H1 (cell line): ENCODE results near the gene RPTOR. TPM values are rescaled to one million over a fixed set of nuclear protein-coding genes. Genes with fewer than 3 reads are reported as not detected.

ENCODE experiments used
- CTCF ChIA-PET: fragments of 300-600 bp; sonication (Branson Sonifier 250); formaldehyde crosslinking; loops from one replicate; lab custom pipeline; 2021; ENCODE audit not compliant: partially characterized antibody; lab: Charles Lee
- POLR2A ChIA-PET: fragments of 300-600 bp; sonication (Branson Sonifier 250); formaldehyde crosslinking; loops from one replicate; lab custom pipeline; 2021; ENCODE audit warnings: inconsistent platforms; ENCODE audit not compliant: partially characterized antibody; lab: Charles Lee
- DNase-seq, 2 experiments: peaks; one replicate each; pipeline versions ENCODE4 v3.0.0 to v3.0.0-alpha.2; 2010 to 2022; ENCODE audit warnings: low spot score in 2 of 2, low read depth in 1 of 2, mixed read lengths in 1 of 2
- FAIRE-seq: peaks from 2 replicates; lab custom pipeline; 2011; peaks lifted over from hg19 to GRCh38; lab: Jason Lieb, UNC
- H2AFZ ChIP-seq: 2 replicates; pipeline ENCODE4 v1.8.1; 2012; ENCODE audit warnings: low read length, inconsistent platforms
- H2AK5ac ChIP-seq: 2 replicates; pipeline ENCODE4 v1.6.1; 2013; ENCODE audit warnings: low read depth, low read length
- H2BK120ac ChIP-seq: replicated peaks from 2 replicates; pipeline ENCODE3; 2013; ENCODE audit warnings: low read depth, low read length, inconsistent platforms
- H2BK12ac ChIP-seq: 2 replicates; pipeline ENCODE4 v1.6.1; 2013; ENCODE audit warnings: low read depth, low read length
- H2BK15ac ChIP-seq: 2 replicates; pipeline ENCODE4 v1.6.1; 2013; ENCODE audit warnings: low read length
- H2BK20ac ChIP-seq: 2 replicates; pipeline ENCODE4 v1.6.1; 2013; ENCODE audit warnings: low read length
- H2BK5ac ChIP-seq: 2 replicates; pipeline ENCODE4 v1.6.1; 2013; ENCODE audit warnings: low read depth, low read length
- H3K14ac ChIP-seq: 2 replicates; pipeline ENCODE4 v1.6.1; 2013; ENCODE audit warnings: inconsistent platforms; ENCODE audit not compliant: insufficient read length
- H3K18ac ChIP-seq: 2 replicates; pipeline ENCODE4 v1.6.1; 2013; ENCODE audit warnings: low read length; ENCODE audit errors: extremely low read depth
- H3K23ac ChIP-seq: 2 replicates; pipeline ENCODE4 v1.6.1; 2013; ENCODE audit warnings: inconsistent platforms; ENCODE audit not compliant: insufficient read length
- H3K23me2 ChIP-seq: 2 replicates; pipeline ENCODE4 v1.6.1; 2013; ENCODE audit warnings: low read depth, low read length
- H3K27ac ChIP-seq: 2 replicates; pipeline ENCODE4 v1.6.1; 2011; ENCODE audit warnings: low read depth, low read length, inconsistent platforms
- H3K27me3 ChIP-seq, 4 experiments: replicated peaks in 1 of 4; 1 replicate in 1 of 4; 2 replicates in 3 of 4; pipeline versions ENCODE4 v1.6.1 to v1.8.1; 2011 to 2013; ENCODE audit warnings: low read length in 3 of 4, mild to moderate bottlenecking in 3 of 4, inconsistent platforms in 2 of 4, mixed read lengths in 2 of 4, moderate library complexity in 1 of 4; ENCODE audit not compliant: control insufficient read depth in 3 of 4, insufficient read depth in 3 of 4; ENCODE audit errors: extremely low read depth in 1 of 4
- H3K36me3 ChIP-seq, 4 experiments: 2 replicates each; pipeline versions ENCODE4 v1.6.1 to v1.8.1; 2011 to 2013; ENCODE audit warnings: mild to moderate bottlenecking in 4 of 4, low read length in 3 of 4, moderate library complexity in 2 of 4, control low read depth in 1 of 4, inconsistent platforms in 1 of 4; ENCODE audit not compliant: insufficient read depth in 4 of 4, control insufficient read depth in 2 of 4
- H3K4ac ChIP-seq: replicated peaks from 2 replicates; pipeline ENCODE3; 2013; ENCODE audit warnings: low read length, low read depth, mixed read lengths, inconsistent platforms; ENCODE audit not compliant: insufficient read length
- H3K4me1 ChIP-seq, 4 experiments: replicated peaks in 1 of 4; 1 replicate in 1 of 4; 2 replicates in 3 of 4; pipeline versions ENCODE4 v1.6.1 to v1.8.1; 2011 to 2013; ENCODE audit warnings: low read length in 3 of 4, inconsistent platforms in 2 of 4, mixed read lengths in 1 of 4; ENCODE audit not compliant: insufficient read depth in 4 of 4, control insufficient read depth in 3 of 4
- H3K4me2 ChIP-seq, 2 experiments: 2 replicates each; pipeline versions ENCODE4 v1.6.1 to v1.8.1; 2011 to 2013; ENCODE audit warnings: low read depth in 2 of 2, low read length in 2 of 2, control low read depth in 1 of 2, inconsistent platforms in 1 of 2, mild to moderate bottlenecking in 1 of 2; ENCODE audit not compliant: insufficient read depth in 1 of 2
- H3K4me3 ChIP-seq, 4 experiments: fragments of 200-600, 300-600 bp in 1 of 4; sonication (generic), shearing (Covaris generic), sonication (Bioruptor Twin) in 1 of 4; 2 replicates each; pipeline versions ENCODE4 v1.5.1 to v1.8.1; 2011 to 2016; ENCODE audit warnings: low read length in 4 of 4, low read depth in 3 of 4, control low read depth in 2 of 4, inconsistent platforms in 2 of 4, mild to moderate bottlenecking in 2 of 4, mixed read lengths in 1 of 4, moderate library complexity in 1 of 4; ENCODE audit not compliant: insufficient read depth in 2 of 4; ENCODE audit errors: extremely low read depth in 1 of 4
- H3K56ac ChIP-seq: replicated peaks from 2 replicates; pipeline ENCODE3; 2013; ENCODE audit warnings: low read depth, mild to moderate bottlenecking, mixed read lengths, low read length, inconsistent platforms; ENCODE audit not compliant: insufficient read length
- H3K79me1 ChIP-seq: 2 replicates; pipeline ENCODE4 v1.6.1; 2013; ENCODE audit warnings: low read depth, low read length, control low read depth
- H3K79me2 ChIP-seq, 2 experiments: 2 replicates each; pipeline versions ENCODE4 v1.6.1 to v1.8.1; 2012 to 2013; ENCODE audit warnings: low read length in 2 of 2, mild to moderate bottlenecking in 2 of 2, inconsistent platforms in 1 of 2; ENCODE audit not compliant: insufficient read depth in 2 of 2, control insufficient read depth in 1 of 2
- H3K9ac ChIP-seq, 4 experiments: replicated peaks in 1 of 4; 1 replicate in 1 of 4; 2 replicates in 3 of 4; pipeline versions ENCODE4 v1.6.1 to v1.8.1; 2011 to 2013; ENCODE audit warnings: low read depth in 3 of 4, low read length in 3 of 4, control low read depth in 2 of 4, mild to moderate bottlenecking in 2 of 4, moderate library complexity in 2 of 4, inconsistent platforms in 1 of 4; ENCODE audit errors: extremely low read depth in 1 of 4
- H3K9me3 ChIP-seq, 2 experiments: 2 replicates each; pipeline versions ENCODE4 v1.6.1 to v1.8.1; 2012 to 2013; ENCODE audit warnings: mild to moderate bottlenecking in 2 of 2, moderate library complexity in 2 of 2, control low read depth in 1 of 2, inconsistent platforms in 1 of 2, low read depth in 1 of 2, low read length in 1 of 2, mixed read lengths in 1 of 2; ENCODE audit not compliant: insufficient read depth in 2 of 2
- H4K20me1 ChIP-seq, 2 experiments: replicated peaks in 1 of 2; 2 replicates each; pipeline versions ENCODE3 to v1.8.1; 2011 to 2013; ENCODE audit warnings: inconsistent platforms in 2 of 2, low read length in 2 of 2, mild to moderate bottlenecking in 1 of 2; ENCODE audit not compliant: insufficient read depth in 2 of 2, control insufficient read depth in 1 of 2
- H4K5ac ChIP-seq: 2 replicates; pipeline ENCODE4 v1.6.1; 2013; ENCODE audit warnings: low read length, low read depth, mixed read lengths, inconsistent platforms; ENCODE audit not compliant: insufficient read length
- H4K8ac ChIP-seq: 2 replicates; pipeline ENCODE4 v1.8.0; 2013; ENCODE audit warnings: mild to moderate bottlenecking, moderate library complexity, low read length, inconsistent platforms; ENCODE audit not compliant: insufficient read depth; ENCODE audit errors: extremely low read depth
- H4K91ac ChIP-seq: replicated peaks from 2 replicates; pipeline ENCODE3; 2013; ENCODE audit warnings: low read length, mixed read lengths, inconsistent platforms; ENCODE audit not compliant: insufficient read length
- BACH1 ChIP-seq: IDR thresholded peaks from 2 replicates; pipeline ENCODE4 v1.6.1; 2012; ENCODE audit warnings: low read length, improper control_type of control experiment
- CBX8 ChIP-seq: fragments of 300-800, 300-1000 bp; sonication (generic); IDR thresholded peaks from 2 replicates; pipeline ENCODE4 v1.7.1; 2016; ENCODE audit warnings: low read depth, low read length, borderline replicate concordance
- CEBPB ChIP-seq: IDR thresholded peaks from 2 replicates; pipeline ENCODE4 v1.6.1; 2012; ENCODE audit warnings: low read depth, low read length
- CHD2 ChIP-seq: IDR thresholded peaks from 2 replicates; pipeline ENCODE4 v1.6.1; 2012; ENCODE audit warnings: low read length, improper control_type of control experiment
- EP300 ChIP-seq, 2 experiments: IDR thresholded peaks; 1 replicate in 1 of 2; 2 replicates in 1 of 2; pipeline ENCODE4 v1.6.1; 2011 to 2012; ENCODE audit warnings: low read depth in 2 of 2, low read length in 2 of 2, mild to moderate bottlenecking in 2 of 2, borderline replicate concordance in 1 of 2, inconsistent platforms in 1 of 2, moderate library complexity in 1 of 2
- EZH2 ChIP-seq: fragments of 200-600 bp; sonication (generic); IDR thresholded peaks from 2 replicates; pipeline ENCODE4 v1.7.1; 2012; ENCODE audit warnings: low read depth, mild to moderate bottlenecking, moderate library complexity, low read length, inconsistent platforms; ENCODE audit not compliant: severe bottlenecking
- POLR2A ChIP-seq, 2 experiments: IDR thresholded peaks; 1 replicate in 1 of 2; 2 replicates in 1 of 2; pipeline ENCODE4 v1.6.1; 2011; ENCODE audit warnings: low read depth in 2 of 2, low read length in 2 of 2, mild to moderate bottlenecking in 2 of 2; ENCODE audit errors: control extremely low read depth in 1 of 2
- POU5F1 ChIP-seq: IDR thresholded peaks from 2 replicates; pipeline ENCODE4 v1.6.1; 2011; ENCODE audit warnings: low read depth, mild to moderate bottlenecking, low read length, moderate library complexity
- SAP30 ChIP-seq: fragments of 300-600 bp; sonication (generic); IDR thresholded peaks from 2 replicates; pipeline ENCODE4 v1.7.1; 2012; ENCODE audit warnings: low read length, moderate library complexity, mild to moderate bottlenecking, inconsistent platforms; ENCODE audit not compliant: insufficient read depth, insufficient replicate concordance
- SIN3A ChIP-seq, 2 experiments: IDR thresholded peaks in 1 of 2; conservative IDR thresholded peaks in 1 of 2; 2 replicates each; pipeline ENCODE4 v1.6.1; 2011 to 2012; ENCODE audit warnings: low read length in 2 of 2, improper control_type of control experiment in 1 of 2, low read depth in 1 of 2, mild to moderate bottlenecking in 1 of 2
- SIRT6 ChIP-seq: IDR thresholded peaks from one replicate; pipeline ENCODE4 v1.7.1; 2012; ENCODE audit warnings: low read length, inconsistent platforms
- SP2 ChIP-seq: IDR thresholded peaks from 2 replicates; pipeline ENCODE4 v1.6.1; 2012; ENCODE audit warnings: mild to moderate bottlenecking, low read length, inconsistent platforms
- TAF1 ChIP-seq: IDR thresholded peaks from 2 replicates; pipeline ENCODE4 v1.6.1; 2011; ENCODE audit warnings: mild to moderate bottlenecking, low read depth, low read length
- TEAD4 ChIP-seq: IDR thresholded peaks from 2 replicates; pipeline ENCODE4 v1.6.1; 2012; ENCODE audit warnings: low read depth, low read length, inconsistent platforms, mixed read lengths
- WGBS, 2 experiments: shearing (Covaris generic) in 1 of 2; methylation state at CpG; one replicate each; pipeline versions ENCODE4 v1.1.6 to v1.1.7; 2013 to 2015; ENCODE audit warnings: low lambda C conversion rate in 2 of 2, mixed read lengths in 2 of 2, inconsistent platforms in 1 of 2, low coverage in 1 of 2, missing lambda C conversion rate in 1 of 2; ENCODE audit not compliant: insufficient replicate concordance in 2 of 2, insufficient coverage in 1 of 2, insufficient read length in 1 of 2; ENCODE audit errors: extremely low coverage in 1 of 2, missing lambda C conversion rate in 1 of 2; 5-methylcytosine and 5-hydroxymethylcytosine counted together
- polyA plus RNA-seq, 7 experiments: library from polyadenylated mRNA; depleted of rRNA in 3 of 7; stranded (reverse) in 5 of 7; unstranded in 2 of 7; fragments of >200 nt in 5 of 7; fragments of 200-250 nt in 2 of 7; gene quantifications; 1 replicate in 5 of 7; 2 replicates in 1 of 7; 4 replicates in 1 of 7; pipeline versions ENCODE4 v1.2.1 to v1.2.3, GENCODE V29; 2011 to 2013; ENCODE audit warnings: missing spikeins in 2 of 7, mixed read lengths in 2 of 7
- total RNA-seq: library from RNA; stranded (reverse); fragmentation: NEBNext Ultra II Directional; extraction: Animal tissue kit (Norgen Biotek cat#: 25700); gene quantifications from 2 replicates; pipeline ENCODE4 v1.2.1, GENCODE V29; 2021

RPTOR gene
- total and polyA plus RNA-seq, 2 of the 8 experiments (the other 6 are each of a cell fraction or from before 2014, with no cell fraction given), result 6.9 to 28.7 TPM

DNA sequence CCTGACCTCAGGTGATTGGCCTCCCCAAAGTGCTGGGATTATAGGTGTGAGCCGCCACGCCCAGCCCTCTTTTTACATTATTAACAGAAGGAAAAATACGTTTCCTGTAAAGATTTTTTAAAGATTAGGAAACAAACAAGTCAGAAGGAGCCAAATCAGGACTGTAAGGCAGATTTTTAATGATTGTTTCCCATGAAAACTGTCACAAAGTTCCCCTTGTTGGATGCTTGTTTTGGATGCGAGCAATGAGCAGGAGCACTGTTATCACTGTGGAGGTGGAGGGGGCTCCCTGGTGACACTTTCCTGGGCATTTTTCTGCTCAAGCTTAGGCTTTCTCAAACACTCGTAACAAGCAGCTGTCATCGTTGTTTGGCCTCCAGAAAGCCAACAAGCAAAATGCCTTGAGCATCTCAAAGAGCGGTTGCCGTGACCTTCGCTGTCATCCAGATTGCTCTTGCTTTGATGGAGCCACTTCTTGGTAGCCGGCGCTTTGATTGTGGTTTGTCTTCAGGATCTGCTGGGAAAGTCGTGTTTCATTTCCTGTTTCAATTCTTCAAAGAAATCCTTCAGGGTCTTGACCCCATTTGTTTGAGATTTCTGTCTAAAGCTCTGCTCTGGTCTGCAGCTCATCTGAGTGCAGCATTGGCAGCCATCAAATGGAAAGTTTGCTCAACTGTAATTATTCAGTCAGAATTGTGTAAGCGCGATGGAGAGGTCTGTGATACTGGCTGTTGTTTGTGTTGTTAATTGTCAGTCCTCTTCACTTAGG, 128.7 kb downstream of the RPTOR start:
- no peak overlapping the region for H3K27ac ChIP-seq
- H3K27me3 ChIP-seq, result no peaks in the 10 kb centered on the region
- H3K4me3 ChIP-seq, result no peak overlapping the region
- H2BK20ac ChIP-seq, result no peak overlapping the region
- FAIRE-seq (no peak), DNase-seq (no peak)
- H3K79me2 ChIP-seq, result 0 out of 4 replicates have a peak, but pooled peaks cover 0 to 12% of the 10 kb centered on the region in 2 experiments
- no peak overlapping the region for H2BK15ac ChIP-seq
- H3K9me3 ChIP-seq, result no peaks in the 10 kb centered on the region
- no peak overlapping the region for H2AFZ ChIP-seq
- H3K18ac ChIP-seq, result no peak overlapping the region
- H3K36me3 ChIP-seq, result no peaks in the 10 kb centered on the region
- no peak overlapping the region for H2AK5ac ChIP-seq
- no peaks in the 10 kb centered on the region; a peak in 1 of 7 replicates for H3K4me1 ChIP-seq
- 0 out of 2 replicates have a peak, but pooled peaks cover 2% of the 10 kb centered on the region for H3K79me1 ChIP-seq
- peaks cover 0 to 3% of the 10 kb centered on the region in 2 experiments for H4K20me1 ChIP-seq
- H2BK5ac ChIP-seq, result no peak overlapping the region
- H4K91ac ChIP-seq, result no peak overlapping the region
- no peak overlapping the region for H3K14ac ChIP-seq
- no peak overlapping the region for H4K5ac ChIP-seq
- 86% methylated on average over 14 of the region's 14 CpGs; no CpG with 5 or more reads in 1 of the 2 experiments for WGBS, 2 experiments
- ChIA-PET POLR2A (no interaction called here), CTCF (no interaction called here)
- no peak overlapping the region for H3K23ac ChIP-seq
- no peak overlapping the region for H3K56ac ChIP-seq
- H2BK120ac ChIP-seq, result no peak overlapping the region
- H3K4me2 ChIP-seq, result no peak overlapping the region
- no peak overlapping the region for H2BK12ac ChIP-seq
- no peaks in the 10 kb centered on the region for H3K23me2 ChIP-seq
- no peak overlapping the region for H3K9ac ChIP-seq
- no peak overlapping the region for H4K8ac ChIP-seq
- H3K4ac ChIP-seq, result no peak overlapping the region
- TF ChIP-seq SP2 (no peak), EZH2 (no peak), CEBPB (no peak), POU5F1 (no peak), EP300 (IDR thresholded peaks at IDR 0.05; ENCODE audit: borderline replicate concordance in 1 of 2, low read depth in 2 of 2, low read length in 2 of 2) (no peak), POLR2A (IDR thresholded peaks at IDR 0.05; ENCODE audit: control extremely low read depth in 1 of 2, low read depth in 2 of 2, low read length in 2 of 2) (no peak), CBX8 (no peak), BACH1 (no peak), TEAD4 (no peak), TAF1 (no peak), SIRT6 (no peak), SAP30 (no peak), CHD2 (no peak), SIN3A (conservative IDR thresholded peaks at IDR 0.05 in 1 of 2, IDR thresholded peaks at IDR 0.05 in 1 of 2; ENCODE audit: low read depth in 1 of 2, low read length in 2 of 2) (no peak)
